ENCODE measurements around the gene TMEM131.
"Not testable (repeated sequence)": the region's sequence is repeated elsewhere in the genome, so short reads cannot be mapped to it uniquely, and the experiment has no call there.

The TMEM131 gene

DNA sequence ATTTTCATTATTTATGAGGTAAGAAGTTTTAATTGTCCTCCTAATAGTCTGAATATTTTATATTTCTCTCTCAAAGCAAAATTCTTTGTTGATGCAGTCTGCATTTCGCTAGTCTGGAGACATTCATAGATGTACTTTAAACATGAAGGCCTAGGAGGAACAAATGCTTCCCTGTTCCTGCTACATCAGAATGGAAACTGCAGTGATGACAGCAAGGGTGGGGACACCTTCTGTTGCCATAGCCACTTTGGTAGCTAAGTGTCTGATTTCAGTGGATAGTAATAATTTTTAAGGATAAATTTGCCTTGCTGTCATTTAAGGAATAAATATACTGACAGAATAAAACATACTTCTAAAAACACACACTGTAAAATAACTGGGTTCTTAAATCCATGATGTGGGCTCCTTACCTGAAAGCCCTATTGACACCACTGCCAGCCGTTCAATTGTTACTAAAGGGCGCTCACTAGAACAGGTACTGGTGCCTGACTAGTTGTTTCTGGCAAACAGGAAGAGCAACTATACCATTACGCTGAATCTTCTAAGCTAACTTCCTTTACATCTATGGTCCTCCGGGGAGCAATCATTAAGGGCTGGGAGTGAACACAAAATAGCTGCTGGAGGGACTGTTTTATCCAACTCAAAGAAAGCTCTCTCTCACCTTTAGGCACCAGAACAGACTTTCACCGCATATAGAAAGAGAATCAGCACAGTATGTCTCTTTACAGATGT lies 88.2 kb downstream of the TMEM131 start:
- no peak for DNase-seq

DNA sequence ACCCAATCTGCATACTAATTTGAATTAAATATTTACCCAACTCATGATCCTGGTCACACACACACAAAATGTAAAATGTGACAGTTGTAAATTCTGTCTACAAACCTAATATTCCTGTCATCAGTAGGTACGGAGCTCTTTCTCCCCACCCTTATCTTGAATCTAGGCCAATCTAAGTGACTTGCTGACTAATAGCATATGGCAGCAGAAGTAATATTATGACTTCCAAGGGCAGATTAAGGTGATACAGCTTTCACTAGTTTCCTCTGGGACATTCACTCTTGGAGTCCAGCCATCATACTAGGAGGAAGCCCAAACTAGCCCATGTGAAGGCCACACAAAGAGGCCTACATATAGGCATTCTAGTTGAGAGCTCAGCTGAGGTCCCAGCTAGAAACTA lies 89.4 kb downstream of the TMEM131 start:
- DNase-seq = peak in 1 of 5 experiments; percentile 20

DNA sequence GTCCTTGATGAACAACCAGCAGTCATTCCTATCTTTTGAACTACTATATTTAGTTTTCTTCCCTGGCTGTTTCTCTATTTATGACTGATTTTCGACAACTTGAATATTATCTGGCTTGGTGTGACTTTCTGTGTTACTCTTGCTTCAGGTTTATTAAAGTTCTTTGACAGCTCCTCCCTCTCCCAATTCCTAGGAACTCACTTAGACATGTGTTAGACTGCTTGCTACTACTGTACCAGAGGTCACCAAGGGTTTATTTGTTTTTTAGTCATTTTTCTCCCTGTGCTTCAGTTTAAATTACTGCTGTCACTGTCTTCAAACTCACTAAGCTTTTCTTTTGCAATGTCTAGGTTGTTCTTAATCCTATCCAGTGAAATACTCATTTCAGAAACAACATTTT lies 90.5 kb downstream of the TMEM131 start:
- DNase-seq = peak in 1 of 5 experiments; percentile 63

DNA sequence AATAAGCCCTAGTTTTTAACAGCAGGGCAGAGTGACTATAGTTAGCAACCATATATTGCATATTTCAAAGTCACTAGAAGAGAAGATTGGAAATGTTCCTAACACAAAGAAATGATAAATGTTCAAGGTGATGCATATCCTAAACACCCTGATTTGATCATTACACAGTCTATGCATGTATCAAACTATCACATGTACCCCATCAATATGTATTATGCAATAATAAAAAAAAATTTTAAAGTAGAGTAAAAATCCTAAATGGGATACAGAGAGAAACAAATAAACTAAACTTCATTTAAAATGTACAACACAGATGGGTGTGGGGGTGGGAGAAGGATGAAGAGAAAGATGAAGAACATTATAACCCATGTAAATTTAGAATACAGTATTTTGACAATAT lies 93.9 kb downstream of the TMEM131 start:
- no peak for DNase-seq

GRCh38 chr2:97900806-97901205 lies 94.9 kb downstream of the TMEM131 start:
- DNase-seq = no peak

GRCh38 chr2:97893042-97893441 lies 102.7 kb downstream of the TMEM131 start:
- not testable (repeated sequence) for DNase-seq

DNA sequence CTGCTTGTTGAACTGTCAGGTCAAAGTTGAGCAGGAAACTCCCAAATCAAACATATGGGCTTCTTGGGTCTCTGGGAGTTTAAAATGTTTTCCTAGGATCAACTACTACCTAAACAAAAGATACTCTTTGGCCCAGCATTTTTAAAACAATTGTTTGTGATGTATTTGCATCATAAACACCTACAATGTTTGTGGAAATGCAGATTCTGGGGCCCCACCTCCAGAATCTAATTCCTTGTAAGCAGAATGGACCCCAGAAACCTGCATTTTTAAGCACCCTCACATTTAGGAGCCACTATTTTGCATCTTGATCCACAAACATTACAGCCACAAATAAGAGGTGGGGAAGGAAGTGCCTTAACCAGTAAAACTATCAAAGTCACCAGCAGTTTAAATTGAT lies 104.1 kb downstream of the TMEM131 start:
- no peak for DNase-seq

GRCh38 chr2:97889156-97889555 lies 106.6 kb downstream of the TMEM131 start:
- DNase-seq = no peak

DNA sequence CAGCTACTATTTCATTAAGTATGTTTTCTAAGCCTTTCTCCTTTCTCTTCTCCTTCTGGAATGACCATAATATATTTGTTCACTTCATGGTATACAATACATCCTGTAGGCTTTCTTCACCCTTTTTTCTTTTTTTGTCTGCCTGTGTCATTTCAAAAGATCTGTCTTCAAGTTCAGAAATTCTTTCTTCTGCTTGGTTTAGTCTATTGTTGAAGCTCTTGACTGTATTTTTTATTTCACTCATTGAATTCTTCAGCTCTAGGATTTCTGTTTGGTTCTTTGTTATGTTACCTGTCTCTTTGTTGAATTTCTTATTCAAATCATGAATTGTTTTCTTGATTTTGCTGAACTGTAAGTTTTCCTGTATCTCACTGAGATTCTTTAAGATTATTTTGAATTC lies 109.9 kb downstream of the TMEM131 start:
- no peak for DNase-seq

DNA sequence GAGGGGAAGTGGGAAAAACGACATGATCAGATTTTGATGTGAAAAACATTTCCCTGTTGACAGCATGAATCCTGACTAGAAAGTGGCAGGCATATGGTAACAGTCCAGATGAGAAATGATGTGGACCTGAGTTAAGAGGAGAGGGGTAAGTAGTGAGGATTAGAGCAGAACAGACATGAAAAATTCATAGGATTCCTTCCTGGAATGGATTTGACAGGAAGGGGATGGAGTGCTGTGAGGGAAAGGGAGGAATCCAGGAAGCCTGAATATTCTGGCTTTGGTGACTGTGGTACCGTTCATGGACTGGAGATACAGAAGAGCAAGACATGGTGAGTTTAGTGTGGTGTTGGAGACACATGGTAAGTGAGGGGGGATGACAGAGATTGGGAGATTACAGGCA lies 115.4 kb downstream of the TMEM131 start:
- DNase-seq = no peak

DNA sequence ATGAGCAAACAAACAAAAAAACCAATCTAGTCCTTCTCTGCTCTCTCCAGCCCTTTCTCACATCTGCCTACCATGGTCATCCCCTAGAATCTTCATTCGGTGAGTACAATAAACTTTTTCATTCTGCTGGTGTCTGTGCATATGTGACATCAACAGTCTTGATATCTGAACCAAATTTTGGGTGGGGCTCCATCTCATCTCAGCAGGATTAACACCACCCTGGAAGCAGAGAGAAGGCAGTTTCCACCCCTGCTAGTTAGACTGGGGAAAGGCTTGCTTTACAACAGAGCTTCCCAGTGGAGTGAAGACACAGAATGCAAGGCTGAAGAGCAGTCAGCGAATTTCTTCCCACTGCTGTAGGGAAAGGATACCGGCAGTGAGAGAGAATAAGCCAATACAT lies 116.9 kb downstream of the TMEM131 start:
- DNase-seq = no peak

- not testable (repeated sequence) for DNase-seq
Observed at GRCh38 chr2:97878317-97878716, 117.4 kb downstream of the TMEM131 start.

DNA sequence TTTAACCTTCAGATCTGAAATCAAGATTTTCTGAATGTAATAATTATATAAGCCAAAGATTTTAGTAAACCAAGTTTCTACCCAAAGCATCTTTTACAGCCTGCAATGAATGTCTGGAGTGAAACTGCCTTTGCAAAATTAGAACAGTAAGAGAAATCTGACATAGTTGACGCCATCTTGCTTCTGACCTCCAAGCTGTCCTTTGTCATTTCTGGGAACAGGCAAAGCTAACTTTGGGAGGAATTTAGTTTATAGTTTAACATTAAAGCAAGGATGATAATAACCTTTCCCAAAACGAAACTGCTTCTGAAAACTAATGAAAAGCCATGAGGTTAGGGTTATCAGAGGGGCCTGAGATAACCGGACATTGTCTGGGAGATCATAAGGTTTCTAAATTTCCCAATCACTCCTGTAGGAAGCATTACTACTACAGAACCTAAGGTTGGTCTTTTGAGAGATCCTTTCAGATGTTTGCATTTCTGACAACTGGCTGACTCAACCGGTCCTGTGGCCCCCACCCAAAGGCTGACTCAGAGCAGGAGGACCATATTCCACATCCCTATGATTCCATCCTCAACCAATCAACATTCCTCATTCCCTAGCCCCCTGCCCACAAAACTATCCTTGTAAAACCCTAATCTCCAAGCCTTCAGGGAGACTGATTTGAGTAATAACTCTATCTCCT lies 124.5 kb downstream of the TMEM131 start:
- no peak for DNase-seq

DNA sequence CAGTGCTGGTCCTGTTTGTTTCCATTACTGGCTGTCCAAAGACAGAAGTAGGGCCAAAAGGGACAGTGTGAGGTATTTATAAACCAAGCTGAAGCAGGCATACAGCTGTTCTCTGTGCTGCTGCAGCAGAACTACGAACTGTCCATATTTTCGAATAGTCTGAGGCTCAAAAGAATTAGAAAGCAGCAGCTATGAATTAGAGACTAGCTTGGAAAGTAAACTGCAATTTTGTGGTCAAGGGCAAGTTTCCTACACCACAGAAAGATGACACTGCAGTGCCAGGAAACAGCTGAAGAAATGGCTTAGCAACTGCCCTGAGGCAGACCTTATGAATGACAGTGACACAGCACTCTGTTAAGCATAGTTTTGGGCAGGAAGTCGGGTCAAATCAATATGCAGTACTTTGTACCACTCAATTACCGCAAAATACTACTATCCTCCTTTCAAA lies 125.3 kb downstream of the TMEM131 start:
- DNase-seq = peak in 2 of 5 experiments; percentile 12 to 96

- DNase-seq = peak in 1 of 5 experiments; percentile 25
Observed at GRCh38 chr2:97869722-97870346, 125.9 kb downstream of the TMEM131 start.

GRCh38 chr2:97868986-97869721 lies 126.6 kb downstream of the TMEM131 start:
- DNase-seq = no peak

DNA sequence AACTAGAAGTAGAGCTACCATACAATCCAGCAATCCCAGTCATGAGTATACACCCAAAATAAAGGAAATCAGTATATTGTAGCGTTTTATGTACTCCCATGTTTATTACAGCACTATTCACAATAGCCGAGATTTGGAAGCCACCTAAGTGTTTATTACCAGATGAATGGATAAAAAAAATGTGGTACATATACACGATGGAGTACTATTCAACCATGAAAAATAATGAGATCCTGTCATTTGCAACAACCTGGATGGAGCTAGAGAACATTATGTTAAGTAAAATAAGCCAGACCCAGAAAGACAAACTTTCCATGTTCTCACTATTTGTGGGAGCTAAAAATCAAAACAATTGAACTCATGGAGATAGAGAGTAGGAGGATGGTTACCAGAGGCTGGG lies 131.9 kb downstream of the TMEM131 start:
- no peak for DNase-seq

DNA sequence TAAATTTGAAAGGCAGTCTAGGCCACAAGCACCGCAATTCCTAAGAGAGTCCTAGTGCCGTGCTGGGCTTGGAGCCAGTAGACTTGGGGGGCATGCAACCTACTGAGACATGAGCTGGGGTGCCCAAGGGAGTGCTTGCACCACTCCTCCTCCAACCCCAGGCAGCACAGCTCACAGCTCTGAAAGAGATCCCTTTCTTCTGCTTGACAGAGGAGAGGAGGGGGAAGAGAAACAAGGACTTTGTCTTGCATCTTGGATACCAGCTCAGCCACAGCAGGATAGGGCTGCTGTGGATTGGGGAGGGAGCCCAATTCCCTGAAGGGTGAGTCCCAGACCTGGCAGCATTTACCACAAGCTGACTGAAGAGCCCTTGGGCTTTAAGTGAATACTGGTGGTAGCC lies 134.6 kb downstream of the TMEM131 start:
- DNase-seq = no peak

- DNase-seq = no peak
Observed at GRCh38 chr2:97858442-97858841, 137.3 kb downstream of the TMEM131 start.

- DNase-seq = no peak
Observed at GRCh38 chr2:97857553-97857952, 138.2 kb downstream of the TMEM131 start.

- not testable (repeated sequence) for DNase-seq
Observed at GRCh38 chr2:97853057-97853456, 142.7 kb downstream of the TMEM131 start.

GRCh38 chr2:97851172-97851571 lies 144.6 kb downstream of the TMEM131 start:
- DNase-seq = peak in 1 of 5 experiments; percentile 80

All from T-helper 2 cell (primary cell).